ENCODE measurements around the gene AQP5. TPM values are rescaled to one million over a fixed set of nuclear protein-coding genes. Genes with fewer than 3 reads are reported as not detected.
A peak's percentile ranks its signal among the peaks of the same experiment; 100 is the strongest.

Gene AQP5
- total RNA-seq, 4 donors from 2014 or later: 7.8 TPM; not detected in 3

GRCh38 chr12:49922349-49923034, 39.2 kb upstream of the AQP5 start:
- Histone ChIP-seq H3K27ac (peak overlapping the region in 3 of 4 donors; percentile 26 to 47 (median 37)), H3K4me3 (no peak overlapping the region), H3K4me1 (peaks cover 0 to 18% (median 0%) of the 10 kb centered on the region in 3 donors), H3K36me3 (no peaks in the 10 kb centered on the region), H3K27me3 (peaks cover 16% of the 10 kb centered on the region), H3K9me3 (no peaks in the 10 kb centered on the region)
- 59 to 75% methylated on average over 2 to 11 of the region's 12 CpGs for WGBS, 2 donors (ENCODE audit: low coverage in 1 of 2)
- no peak for ATAC-seq
- TF ChIP-seq POLR2A (IDR thresholded peaks at IDR 0.05) (no peak), EP300 (IDR thresholded peaks at IDR 0.05) (no peak), CTCF (IDR thresholded peaks at IDR 0.05) (no peak), POLR2AphosphoS5 (IDR thresholded peaks at IDR 0.05) (no peak)

- Histone ChIP-seq H3K36me3 (no peaks in the 10 kb centered on the region), H3K27ac (peak overlapping the region in 3 of 4 donors; percentile 26 to 37 (median 37)), H3K4me3 (no peak overlapping the region), H3K9me3 (no peaks in the 10 kb centered on the region), H3K27me3 (peaks cover 11% of the 10 kb centered on the region), H3K4me1 (peaks cover 0 to 18% (median 0%) of the 10 kb centered on the region in 3 donors)
- peak; percentile 38 for ATAC-seq
- 88 to 89% methylated on average over 4 to 5 of the region's 7 CpGs for WGBS, 2 donors (ENCODE audit: low coverage in 1 of 2)
- TF ChIP-seq POLR2AphosphoS5 (IDR thresholded peaks at IDR 0.05): no peak
- no peak for TF ChIP-seq EP300 (IDR thresholded peaks at IDR 0.05)
- no peak for TF ChIP-seq POLR2A (IDR thresholded peaks at IDR 0.05)
- no peak for TF ChIP-seq CTCF (IDR thresholded peaks at IDR 0.05)
Observed at GRCh38 chr12:49923035-49923644, 38.5 kb upstream of the AQP5 start.

- H3K4me3 ChIP-seq: no peak overlapping the region
- H3K9me3 ChIP-seq: no peaks in the 10 kb centered on the region
- WGBS, 2 donors (ENCODE audit: low coverage in 1 of 2): 86 to 94% methylated on average over 3 to 11 of the region's 15 CpGs
- no peaks in the 10 kb centered on the region for H3K36me3 ChIP-seq
- H3K4me1 ChIP-seq: peaks cover 0 to 18% (median 0%) of the 10 kb centered on the region in 3 donors
- ATAC-seq: no peak
- TF ChIP-seq EP300 (IDR thresholded peaks at IDR 0.05) (no peak), POLR2A (IDR thresholded peaks at IDR 0.05) (no peak), POLR2AphosphoS5 (IDR thresholded peaks at IDR 0.05) (no peak), CTCF (IDR thresholded peaks at IDR 0.05) (no peak)
- peaks cover 5% of the 10 kb centered on the region for H3K27me3 ChIP-seq
- H3K27ac ChIP-seq: peak overlapping the region in 3 of 4 donors; percentile 26 to 37 (median 37)
Observed at GRCh38 chr12:49923880-49924556, 37.7 kb upstream of the AQP5 start.

GRCh38 chr12:49924628-49925246, 36.9 kb upstream of the AQP5 start:
- WGBS, 2 donors (ENCODE audit: low coverage in 1 of 2): 80 to 81% methylated on average over 4 of the region's 7 CpGs

More at GRCh38 chr12:49924628-49925246, 36.9 kb upstream of the AQP5 start:
- Histone ChIP-seq H3K27ac (no peak overlapping the region), H3K36me3 (no peaks in the 10 kb centered on the region), H3K4me1 (peaks cover 0 to 18% (median 0%) of the 10 kb centered on the region in 3 donors), H3K27me3 (no peaks in the 10 kb centered on the region), H3K9me3 (no peaks in the 10 kb centered on the region), H3K4me3 (no peak overlapping the region)
- no peak for TF ChIP-seq CTCF (IDR thresholded peaks at IDR 0.05)
- no peak for TF ChIP-seq EP300 (IDR thresholded peaks at IDR 0.05)
- TF ChIP-seq POLR2A (IDR thresholded peaks at IDR 0.05): no peak
- TF ChIP-seq POLR2AphosphoS5 (IDR thresholded peaks at IDR 0.05): no peak
- ATAC-seq: no peak

All from gastroesophageal sphincter (tissue), 4 donors.